HG03097 (cell line): Measurements from ENCODE around the gene PLSCR5.

Experiments
- ATAC-seq: cut with Tn5 transposase; IDR thresholded peaks from one replicate; pipeline ENCODE4 v1.9.1; 2021; ENCODE audit not compliant: unreplicated experiment, low FRiP score

Gene PLSCR5

DNA sequence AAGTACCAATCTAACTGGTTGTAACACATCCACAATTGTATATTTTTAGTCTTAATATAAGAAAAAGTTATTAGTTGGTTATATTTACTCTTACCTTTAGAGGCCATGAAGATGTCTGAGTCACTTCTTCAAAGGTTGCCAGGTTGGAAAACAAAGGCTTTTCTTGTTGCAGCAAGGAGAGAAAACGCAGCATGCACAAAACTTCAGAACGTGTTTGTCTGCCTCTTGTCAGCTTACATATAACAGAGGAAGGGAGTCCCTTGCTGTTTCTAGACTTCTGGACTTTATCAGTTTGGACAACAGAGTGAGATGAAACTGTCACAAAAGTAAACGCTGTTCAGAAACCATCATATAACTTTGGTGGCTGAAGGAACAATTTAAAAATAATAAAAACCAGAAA is at the start of gene PLSCR5:
PLSCR5 (minus strand) TSS at position 241 of the 400 bp plus-strand sequence; CDS start at position 107, 134 bp downstream.
- ATAC-seq, result no peak

GRCh38 chr3:146653978-146654377 is 48.8 kb upstream of the PLSCR5 start:
- ATAC-seq, result no peak

DNA sequence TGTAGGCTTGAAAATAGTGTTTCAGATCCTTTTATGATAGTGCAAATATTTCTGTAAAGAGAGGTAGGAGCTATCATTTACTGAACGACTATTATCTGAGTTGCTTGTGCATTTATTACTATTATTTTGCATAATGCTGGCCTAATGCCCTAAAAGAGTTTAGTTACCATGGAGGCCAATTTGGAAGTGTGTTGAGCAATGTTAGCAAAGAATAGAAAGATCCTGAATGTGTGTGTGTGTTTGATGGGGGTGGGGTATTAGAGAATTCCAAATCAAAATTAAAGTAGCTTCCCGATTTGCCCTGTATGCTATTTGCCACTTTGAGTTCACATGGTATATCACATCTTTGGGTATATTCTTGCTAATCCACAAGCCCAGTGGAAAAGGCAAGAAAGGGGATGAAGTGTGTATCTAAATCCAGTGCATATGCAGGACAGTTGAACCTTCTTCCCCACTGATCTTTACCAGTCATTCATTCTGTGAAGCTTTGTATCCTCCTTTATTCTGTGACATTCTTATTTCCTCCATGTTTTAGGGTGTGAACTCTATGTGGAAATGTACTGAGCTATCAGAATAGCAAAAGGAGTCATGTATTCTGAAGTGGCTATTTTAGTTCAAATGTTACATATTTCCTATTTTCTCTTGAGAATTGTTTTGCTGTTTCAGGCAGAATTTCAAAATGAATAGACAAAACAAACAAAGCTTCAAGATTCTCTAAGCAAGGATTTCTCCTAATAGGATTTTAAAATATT is 45.7 kb upstream of the PLSCR5 start:
- ATAC-seq, result no peak

GRCh38 chr3:146646261-146646660 is 41.1 kb upstream of the PLSCR5 start:
- ATAC-seq, result no peak

DNA sequence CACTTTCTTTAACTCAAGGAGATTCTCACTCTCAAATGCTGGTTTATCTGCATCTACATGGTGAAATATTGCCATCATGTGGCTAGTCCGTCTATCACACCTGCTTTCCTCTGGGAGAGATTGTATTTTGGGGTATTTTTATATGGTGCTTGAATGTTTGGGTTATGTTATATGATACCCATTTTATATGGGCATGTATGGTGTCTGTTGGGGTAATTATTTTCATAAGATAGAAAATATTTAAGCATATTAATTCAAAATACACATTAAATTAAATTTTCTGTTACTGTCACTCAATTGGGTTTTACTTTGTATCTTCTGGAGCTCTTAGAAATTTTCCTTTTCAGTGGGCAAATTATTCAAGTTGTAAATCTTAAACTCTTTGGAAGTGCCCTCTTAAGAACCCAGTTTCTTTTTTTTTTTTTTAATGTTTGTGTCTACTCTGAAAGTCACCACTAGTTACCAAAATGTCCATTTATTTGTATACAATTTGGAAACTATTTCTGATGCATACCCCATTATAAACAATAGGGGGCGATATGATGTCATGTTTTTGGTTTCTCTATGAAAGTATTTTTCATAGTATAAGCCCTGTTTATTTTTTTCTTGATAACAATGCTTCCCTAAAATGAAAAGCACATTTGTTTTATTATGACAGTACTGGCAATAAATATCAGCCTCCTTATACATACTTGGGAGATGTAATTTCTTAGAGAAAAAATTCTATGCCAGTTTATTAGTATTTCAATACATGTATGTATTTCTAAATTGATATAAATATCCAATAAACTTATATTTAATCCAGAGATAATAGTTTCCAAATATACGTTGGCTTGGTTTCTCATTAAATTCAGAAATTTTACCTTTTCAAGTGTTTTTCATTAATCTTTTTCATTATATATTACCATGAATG is 36.1 kb upstream of the PLSCR5 start:
- peak; percentile 53 for ATAC-seq

GRCh38 chr3:146640361-146640760 is 35.2 kb upstream of the PLSCR5 start:
- no peak for ATAC-seq

DNA sequence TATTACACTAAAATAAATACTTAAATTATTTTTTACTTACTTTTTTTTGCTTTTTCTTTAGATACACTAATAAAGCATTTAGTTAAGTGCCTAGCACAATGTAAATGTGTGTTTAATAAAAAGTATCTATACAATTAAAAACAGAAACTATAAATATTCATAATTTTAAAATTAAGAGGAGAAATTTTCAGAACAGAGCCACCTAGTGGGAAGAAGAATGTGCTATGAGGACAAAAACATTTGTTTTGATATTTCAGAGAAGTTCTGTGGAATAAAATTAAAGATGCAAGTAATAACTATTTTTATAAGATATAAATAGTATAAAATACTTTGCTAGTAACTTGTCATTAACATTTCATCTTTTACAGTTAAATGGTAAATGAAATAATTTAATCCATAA is 33.6 kb upstream of the PLSCR5 start:
- no peak for ATAC-seq

GRCh38 chr3:146637871-146638270 is 32.7 kb upstream of the PLSCR5 start:
- no peak for ATAC-seq

GRCh38 chr3:146636881-146637280 is 31.7 kb upstream of the PLSCR5 start:
- ATAC-seq, result no peak

DNA sequence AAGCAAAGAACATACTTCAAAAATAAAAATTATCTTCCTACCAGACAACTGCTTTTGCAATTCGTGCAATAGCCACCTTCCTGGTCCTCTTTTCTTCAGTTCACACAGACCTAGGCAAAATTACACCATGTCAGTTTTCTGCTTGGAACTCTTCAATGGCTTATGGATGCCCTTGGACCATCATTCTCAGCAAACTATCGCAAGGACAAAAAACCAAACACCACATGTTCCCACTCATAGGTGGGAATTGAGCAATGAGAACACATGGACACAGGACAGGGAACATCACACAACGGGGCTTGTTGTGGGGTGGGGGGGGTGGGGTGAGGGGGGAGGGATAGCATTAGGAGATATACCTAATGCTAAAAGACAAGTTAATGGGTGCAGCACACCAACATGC is 29.2 kb upstream of the PLSCR5 start:
- no peak for ATAC-seq

GRCh38 chr3:146628671-146629070 is 23.5 kb upstream of the PLSCR5 start:
- no peak for ATAC-seq

DNA sequence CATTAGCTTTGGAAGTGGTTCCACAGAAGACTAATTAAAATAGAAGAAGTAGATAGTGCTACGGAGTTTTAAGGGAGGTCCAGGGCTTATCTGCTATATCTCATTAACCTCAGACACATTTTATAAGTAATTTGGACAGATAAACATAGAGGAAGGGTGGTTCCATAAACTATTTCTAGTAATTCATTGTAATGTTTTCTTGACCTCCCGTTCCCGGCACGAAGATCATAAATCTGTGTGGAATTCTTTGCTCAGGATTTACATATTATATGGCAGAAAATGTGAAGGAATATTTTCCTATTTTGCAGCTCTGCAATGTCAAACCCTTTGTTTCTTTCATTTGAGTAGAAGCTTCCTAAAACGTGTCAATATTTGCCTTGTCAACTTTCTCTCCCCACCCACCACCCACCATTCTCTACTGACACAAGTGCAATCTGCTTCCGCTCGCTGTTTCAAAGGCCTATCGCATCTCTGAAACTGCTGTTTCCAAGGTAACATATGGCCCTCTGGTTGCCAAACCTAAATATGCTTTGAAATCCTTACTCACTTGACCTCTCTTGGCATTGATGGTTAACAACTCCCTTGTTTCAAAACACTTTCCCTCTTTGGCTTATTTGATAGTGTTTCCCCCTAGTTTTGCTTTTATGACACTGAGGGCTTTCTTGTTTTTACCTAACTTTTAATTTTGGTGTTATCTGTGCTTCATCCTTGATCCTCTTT is 21.4 kb upstream of the PLSCR5 start:
- no peak for ATAC-seq

- ATAC-seq, result peak; percentile 48
These were observed 20.1 kb upstream of the PLSCR5 start for GRCh38 chr3:146625186-146625775.

DNA sequence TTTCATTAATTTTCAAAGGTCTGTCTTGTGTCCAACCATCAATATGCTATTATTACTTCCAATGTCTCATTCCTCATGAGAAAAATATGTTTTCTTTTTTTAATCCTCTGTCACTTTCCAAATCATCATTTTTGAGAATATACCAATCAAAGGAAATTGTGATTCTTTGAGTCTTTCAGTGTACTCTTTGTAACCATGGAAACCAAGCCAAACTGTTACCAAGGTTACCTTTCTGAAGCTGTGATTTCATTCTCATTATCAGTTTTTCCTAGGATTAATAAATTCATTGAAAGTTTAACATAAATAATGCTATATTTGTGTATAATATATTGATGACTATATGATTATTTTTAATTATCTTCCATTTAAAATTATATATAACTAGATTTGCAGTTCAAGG is 16.6 kb upstream of the PLSCR5 start:
- no peak for ATAC-seq

DNA sequence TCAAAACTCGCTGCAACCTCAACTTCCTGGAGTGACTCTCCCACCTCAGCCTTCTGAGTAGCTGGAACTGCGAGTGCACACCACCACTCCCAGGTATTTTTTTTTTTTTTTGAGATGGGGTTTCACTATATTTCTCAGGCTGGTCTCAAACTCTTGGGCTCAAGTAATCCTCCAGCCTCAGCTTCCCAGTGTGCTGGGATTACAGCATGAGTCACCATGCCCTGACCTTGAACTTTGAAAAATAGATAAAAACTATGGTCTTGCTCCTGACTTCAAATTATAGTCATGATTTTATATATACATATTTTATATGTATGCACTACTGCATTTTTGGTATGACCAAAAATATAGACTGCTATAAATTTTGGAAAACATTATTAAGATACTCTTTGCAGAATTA is 6.9 kb upstream of the PLSCR5 start:
- ATAC-seq, result no peak

- no peak for ATAC-seq
These were observed 6.0 kb upstream of the PLSCR5 start for GRCh38 chr3:146611096-146611495.

- no peak for ATAC-seq
These were observed 6.6 kb downstream of the PLSCR5 start for GRCh38 chr3:146598535-146598934.

- ATAC-seq, result no peak
These were observed 10.2 kb downstream of the PLSCR5 start for GRCh38 chr3:146594843-146595482.

- ATAC-seq, result no peak
These were observed 11.4 kb downstream of the PLSCR5 start for GRCh38 chr3:146593776-146594175.

DNA sequence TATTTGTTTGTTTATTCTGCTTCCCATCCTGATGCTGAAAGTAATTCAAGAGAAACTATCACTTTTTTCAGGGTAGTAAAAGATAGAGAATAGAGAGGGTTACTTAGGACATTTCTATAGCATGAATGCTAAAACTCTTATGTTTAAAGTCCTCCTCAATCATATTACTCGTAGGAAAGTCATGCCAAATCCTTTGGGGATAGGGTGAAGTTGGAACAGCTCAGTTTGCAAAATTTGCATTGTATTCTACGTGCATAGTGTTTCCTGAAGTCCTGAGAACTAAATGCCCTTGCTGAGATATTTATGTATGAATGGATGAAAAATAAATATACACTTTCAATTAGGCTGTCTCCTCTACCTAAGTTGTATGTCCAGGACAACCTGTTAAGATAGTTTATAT is 14.6 kb downstream of the PLSCR5 start:
- no peak for ATAC-seq
